Measurements from ENCODE around the gene TEX13A. TPM values are rescaled to one million over a fixed set of nuclear protein-coding genes. Genes with fewer than 3 reads are reported as not detected.

TEX13A gene
- total and polyA plus RNA-seq, 2 of the 8 experiments (the other 6 are each of a cell fraction or from before 2014, with no cell fraction given), result not detected

DNA sequence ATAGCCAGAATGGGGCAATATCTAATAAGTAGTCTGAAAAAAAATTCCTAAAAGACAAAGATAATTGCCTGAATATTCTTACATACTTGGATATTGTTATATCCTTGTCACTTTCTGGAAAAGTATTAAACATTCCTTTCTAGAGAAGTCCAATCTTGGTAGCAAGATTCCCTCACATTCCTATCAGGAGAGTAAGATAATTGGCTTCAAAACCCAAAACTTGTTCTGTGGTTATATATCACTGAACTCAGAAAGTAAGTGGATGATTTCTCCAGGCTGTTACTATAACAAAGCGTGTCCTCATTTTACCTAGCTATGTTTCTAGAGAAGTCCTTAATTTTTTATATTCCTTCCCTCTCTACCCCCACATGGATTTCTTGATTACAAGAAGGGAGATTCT lies 46.0 kb upstream of the TEX13A start:
- Histone ChIP-seq H3K27ac (ENCODE audit: low read depth, low read length) (no peak overlapping the region), H3K23ac (ENCODE audit: insufficient read length) (no peak overlapping the region), H4K5ac (ENCODE audit: insufficient read length, low read depth, low read length) (no peak overlapping the region), H3K79me1 (ENCODE audit: low read depth, low read length) (no peaks in the 10 kb centered on the region), H2AK5ac (ENCODE audit: low read depth, low read length) (no peak overlapping the region), H3K4ac (replicated peaks; ENCODE audit: insufficient read length, low read depth, low read length) (no peak overlapping the region), H2AFZ (ENCODE audit: low read length) (no peak overlapping the region), H2BK12ac (ENCODE audit: low read depth, low read length) (no peak overlapping the region), H3K79me2 (ENCODE audit: control insufficient read depth in 1 of 2, insufficient read depth in 2 of 2, low read length in 2 of 2) (no peaks in the 10 kb centered on the region), H3K4me1 (replicated peaks in 1 of 4; ENCODE audit: control insufficient read depth in 3 of 4, insufficient read depth in 4 of 4, low read length in 3 of 4) (no peaks in the 10 kb centered on the region), H3K9ac (replicated peaks in 1 of 4; ENCODE audit: extremely low read depth in 1 of 4, low read depth in 3 of 4, low read length in 3 of 4) (no peak overlapping the region), H4K8ac (ENCODE audit: extremely low read depth, insufficient read depth, low read length) (no peak overlapping the region), H3K4me2 (ENCODE audit: insufficient read depth in 1 of 2, low read depth in 2 of 2, low read length in 2 of 2) (no peak overlapping the region), H3K4me3 (ENCODE audit: extremely low read depth in 1 of 4, insufficient read depth in 2 of 4, low read depth in 3 of 4, low read length in 4 of 4) (no peak overlapping the region), H3K14ac (ENCODE audit: insufficient read length) (no peak overlapping the region), H3K36me3 (ENCODE audit: control insufficient read depth in 2 of 4, insufficient read depth in 4 of 4, low read length in 3 of 4) (no peaks in the 10 kb centered on the region), H3K23me2 (ENCODE audit: low read depth, low read length) (no peaks in the 10 kb centered on the region), H2BK15ac (ENCODE audit: low read length) (no peak overlapping the region), H4K20me1 (replicated peaks in 1 of 2; ENCODE audit: control insufficient read depth in 1 of 2, insufficient read depth in 2 of 2, low read length in 2 of 2) (no peaks in the 10 kb centered on the region), H2BK5ac (ENCODE audit: low read depth, low read length) (no peak overlapping the region), H2BK20ac (ENCODE audit: low read length) (no peak overlapping the region), H3K27me3 (replicated peaks in 1 of 4; ENCODE audit: control insufficient read depth in 3 of 4, extremely low read depth in 1 of 4, insufficient read depth in 3 of 4, low read length in 3 of 4) (no peaks in the 10 kb centered on the region), H2BK120ac (replicated peaks; ENCODE audit: low read depth, low read length) (no peak overlapping the region), H3K56ac (replicated peaks; ENCODE audit: insufficient read length, low read depth, low read length) (no peak overlapping the region), H3K18ac (ENCODE audit: extremely low read depth, low read length) (no peak overlapping the region), H3K9me3 (ENCODE audit: insufficient read depth in 2 of 2, low read depth in 1 of 2, low read length in 1 of 2) (no peaks in the 10 kb centered on the region), H4K91ac (replicated peaks; ENCODE audit: insufficient read length, low read length) (no peak overlapping the region)
- no peak for DNase-seq (ENCODE audit: low read depth in 1 of 2, low spot score in 2 of 2)
- CTCF ChIA-PET (ENCODE audit: partially characterized antibody), result no interaction called here
- FAIRE-seq, result no peak
- POLR2A ChIA-PET (ENCODE audit: partially characterized antibody), result no interaction called here
- TF ChIP-seq NRF1 (IDR thresholded peaks at IDR 0.05; ENCODE audit: low read depth, low read length) (no peak), SP2 (IDR thresholded peaks at IDR 0.05; ENCODE audit: low read length) (no peak), POLR2AphosphoS5 (IDR thresholded peaks at IDR 0.05; ENCODE audit: low read depth, low read length) (no peak), PHF8 (conservative IDR thresholded peaks at IDR 0.05; ENCODE audit: low read depth, low read length) (no peak), BRCA1 (IDR thresholded peaks at IDR 0.05; ENCODE audit: low read depth, low read length) (no peak), SP4 (IDR thresholded peaks at IDR 0.05; ENCODE audit: low read length) (no peak), RNF2 (IDR thresholded peaks at IDR 0.05; ENCODE audit: borderline replicate concordance, low read depth, low read length, missing control alignments, poor library complexity, severe bottlenecking) (no peak), EGR1 (IDR thresholded peaks at IDR 0.05; ENCODE audit: borderline replicate concordance, low read depth, low read length) (no peak)
- TF ChIP-seq, protein P1, sequence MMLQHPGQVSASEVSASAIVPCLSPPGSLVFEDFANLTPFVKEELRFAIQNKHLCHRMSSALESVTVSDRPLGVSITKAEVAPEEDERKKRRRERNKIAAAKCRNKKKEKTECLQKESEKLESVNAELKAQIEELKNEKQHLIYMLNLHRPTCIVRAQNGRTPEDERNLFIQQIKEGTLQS (IDR thresholded peaks at IDR 0.05; ENCODE audit: insufficient read depth, low read depth, low read length), result no peak
- WGBS, 2 experiments (ENCODE audit: extremely low coverage in 1 of 2, insufficient coverage in 1 of 2, insufficient read length in 1 of 2, insufficient replicate concordance in 2 of 2, low coverage in 1 of 2, low lambda C conversion rate in 2 of 2, missing lambda C conversion rate in 1 of 2), result 100% methylated on average over 1 of the region's 1 CpG; no CpG with 5 or more reads in 1 of the 2 experiments

Measured in H1 (cell line).